IPS-NIHi7 (cell line): Measurements from ENCODE around the gene FAM174C.
"Not testable (repeated sequence)": the region's sequence is repeated elsewhere in the genome, so short reads cannot be mapped to it uniquely, and the experiment has no call there.

Source experiments
- DNase-seq: peaks from one replicate; pipeline ENCODE4 v3.0.0; 2012; ENCODE audit warnings: mixed read lengths; ENCODE audit errors: extremely low spot score

FAM174C gene

DNA sequence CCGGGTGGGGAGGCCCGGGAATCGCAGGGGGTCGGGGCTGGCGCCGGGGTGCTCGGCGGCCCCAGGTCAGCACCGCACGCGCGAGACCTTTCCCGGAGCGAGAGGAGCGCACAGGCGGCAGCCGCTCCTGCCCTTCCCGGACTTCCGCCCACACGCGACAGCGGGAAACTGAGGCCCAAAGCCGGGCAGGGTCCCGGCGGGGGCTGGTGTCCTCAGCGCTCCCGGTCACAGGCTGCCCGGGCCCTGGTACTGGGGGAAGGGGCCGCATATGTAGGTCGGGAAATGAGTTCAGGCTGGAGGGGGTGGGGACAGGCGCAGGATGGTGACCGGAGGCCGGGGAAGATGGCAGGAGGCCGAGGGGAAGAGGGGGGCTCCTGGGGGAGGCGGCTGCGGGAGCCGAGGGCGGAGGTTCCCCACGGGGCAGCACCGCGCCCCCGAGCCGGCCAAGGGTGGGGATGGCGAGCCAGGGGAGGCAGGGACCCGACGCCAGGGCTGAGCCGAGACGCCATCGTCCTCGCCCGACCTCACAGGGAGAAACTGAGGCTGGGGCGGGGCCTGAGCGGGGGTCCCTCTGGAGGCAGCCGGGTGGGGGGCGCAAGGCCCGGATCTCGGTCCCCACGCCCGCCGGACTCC is 38.2 kb upstream of the FAM174C start:
- no peak for DNase-seq

DNA sequence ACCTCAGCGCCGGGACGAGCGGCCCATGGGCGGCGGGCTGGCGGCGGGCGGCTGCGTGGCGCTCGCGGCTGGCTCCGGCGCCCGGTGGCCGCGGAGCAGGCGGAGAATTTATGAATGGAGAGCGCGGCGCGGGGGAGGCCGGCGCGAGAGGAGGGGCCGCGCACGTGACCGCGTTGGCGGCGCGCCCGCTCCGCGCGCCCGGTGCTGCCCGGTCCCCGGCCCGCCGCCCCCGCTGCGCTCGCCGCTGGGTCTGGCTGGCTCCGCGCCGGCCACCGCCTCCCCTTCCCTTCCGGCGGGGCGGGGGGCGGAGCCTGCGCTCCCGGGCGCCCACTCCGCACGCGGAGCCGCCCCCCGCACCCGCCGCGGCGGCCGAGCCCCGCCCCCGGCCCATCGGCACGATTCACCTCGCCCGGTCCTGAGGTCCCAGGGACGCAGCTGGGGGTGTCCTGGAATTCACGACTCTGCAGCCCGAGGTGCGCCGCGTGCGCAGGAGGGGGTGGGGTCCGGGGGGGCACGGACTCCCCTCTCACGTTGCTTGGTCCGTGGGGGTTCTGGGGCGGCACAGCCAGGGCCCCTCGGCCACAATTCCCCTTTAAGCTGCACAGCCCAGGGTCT is 37.5 kb upstream of the FAM174C start, which contains the start of gene CBARP:
Gene CBARP, minus strand, starts transcription at position 252 of the 615 bp plus-strand sequence. CDS start 1,905 bp downstream, outside the sequence.
- peak; percentile 71 for DNase-seq

DNA sequence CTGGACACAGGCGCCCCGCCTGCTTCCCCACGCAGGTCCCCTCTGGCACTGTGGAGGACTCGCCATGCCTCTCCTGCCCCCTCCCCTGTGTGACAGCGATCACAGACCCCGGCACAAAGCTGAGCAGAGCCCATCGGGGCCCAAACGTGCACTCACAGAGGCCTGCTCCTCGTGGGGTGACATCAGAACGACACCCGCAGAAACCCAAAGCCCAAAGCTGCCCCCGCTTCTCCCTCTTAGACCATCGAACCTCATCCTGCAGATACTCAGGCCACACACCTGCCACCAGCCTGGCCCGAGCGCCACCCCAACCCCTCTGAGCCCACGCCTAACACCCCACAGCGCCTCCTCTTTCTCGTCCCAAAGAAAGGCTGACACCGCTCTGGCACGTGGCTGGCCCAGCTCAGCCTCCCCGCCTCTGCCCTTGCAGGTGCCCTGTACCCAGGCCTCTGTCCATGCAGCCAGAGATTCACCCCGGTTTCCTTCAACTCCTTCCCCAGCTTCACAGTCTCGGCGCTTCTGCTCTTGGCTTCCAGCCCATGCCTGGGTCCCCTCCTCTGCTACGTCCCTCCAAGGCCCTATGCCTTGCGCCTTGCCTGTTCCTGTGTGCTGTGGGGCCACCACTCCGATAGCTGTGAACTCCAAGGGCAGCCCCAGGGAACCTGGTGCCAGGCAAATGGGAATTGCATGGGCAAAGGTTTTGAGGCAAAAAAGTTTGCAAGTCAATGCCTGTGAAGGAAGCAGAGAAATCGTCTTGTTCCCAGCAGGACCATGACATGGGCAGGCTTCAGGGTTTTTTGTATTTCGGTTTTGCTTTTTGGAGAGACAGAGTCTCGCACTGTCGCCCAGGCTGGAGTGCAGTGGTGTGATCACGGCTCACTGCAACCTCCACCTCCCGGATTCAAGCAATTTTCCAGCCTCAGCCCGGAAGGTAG is 36.7 kb upstream of the FAM174C start:
- DNase-seq: no peak

DNA sequence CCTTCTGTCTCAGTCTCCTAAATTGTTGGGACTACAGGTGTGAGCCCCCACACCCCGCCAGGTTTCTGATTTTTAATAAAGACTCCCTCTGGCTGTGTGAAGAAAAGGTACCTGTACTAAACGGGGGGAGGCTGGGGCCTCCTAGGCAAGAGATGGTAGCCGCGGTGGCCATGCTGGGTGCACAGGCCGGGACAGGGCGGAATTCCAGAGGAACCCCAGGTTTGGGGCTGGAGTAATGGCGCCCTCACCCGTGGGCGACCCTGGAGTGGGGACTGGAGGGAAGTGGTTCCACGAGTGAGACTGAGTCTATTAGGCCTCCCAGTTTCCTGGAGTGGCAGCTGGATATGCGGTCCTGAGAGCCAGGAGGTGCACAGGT is 35.9 kb upstream of the FAM174C start:
- no peak for DNase-seq

DNA sequence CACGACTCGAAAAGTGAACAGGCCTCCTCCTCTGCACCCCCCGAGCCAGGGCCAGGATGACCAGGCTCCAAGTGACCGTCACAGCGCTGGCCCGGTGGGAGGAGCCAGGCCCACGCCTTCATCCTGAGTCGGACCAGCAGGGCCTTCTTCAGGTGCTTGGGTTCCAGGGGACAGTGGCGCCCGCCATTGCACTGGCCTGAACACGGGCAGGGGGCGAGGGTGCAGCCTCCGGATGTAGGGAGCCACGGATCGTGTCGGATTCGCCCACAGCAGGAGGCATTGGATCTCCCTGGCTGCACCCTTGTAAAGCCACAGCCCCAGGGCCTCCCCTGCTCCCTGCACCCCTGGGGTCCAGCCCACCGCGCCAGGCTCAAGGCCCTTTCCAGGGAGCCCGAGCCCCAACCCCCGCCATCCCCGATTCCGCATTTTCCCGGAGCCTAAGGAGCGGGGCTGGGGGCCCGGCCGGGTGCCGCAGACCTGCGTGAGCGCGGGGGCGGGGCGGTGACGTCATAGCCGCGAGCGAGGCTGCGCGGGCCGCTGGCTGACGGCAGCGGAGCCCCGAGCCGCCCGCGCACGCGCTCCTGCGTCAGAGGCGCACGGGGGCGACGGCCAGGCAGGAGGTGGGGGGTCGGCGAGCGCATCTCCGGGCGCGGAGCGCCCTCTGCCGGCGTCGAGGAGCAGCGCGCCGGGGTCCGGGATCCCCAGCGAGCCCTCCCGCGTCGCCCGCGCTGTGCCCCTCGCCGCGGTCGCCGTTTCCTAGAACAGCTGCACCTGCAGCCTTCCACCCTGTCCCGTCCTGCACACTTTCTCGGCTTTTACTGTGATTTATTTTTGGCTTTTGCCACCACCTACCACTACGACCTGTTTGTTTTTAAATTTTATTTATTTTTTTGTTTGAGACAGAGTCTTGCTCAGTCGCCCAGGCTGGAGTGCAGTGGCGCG is 35.3 kb upstream of the FAM174C start:
- DNase-seq: peak; percentile 96

DNA sequence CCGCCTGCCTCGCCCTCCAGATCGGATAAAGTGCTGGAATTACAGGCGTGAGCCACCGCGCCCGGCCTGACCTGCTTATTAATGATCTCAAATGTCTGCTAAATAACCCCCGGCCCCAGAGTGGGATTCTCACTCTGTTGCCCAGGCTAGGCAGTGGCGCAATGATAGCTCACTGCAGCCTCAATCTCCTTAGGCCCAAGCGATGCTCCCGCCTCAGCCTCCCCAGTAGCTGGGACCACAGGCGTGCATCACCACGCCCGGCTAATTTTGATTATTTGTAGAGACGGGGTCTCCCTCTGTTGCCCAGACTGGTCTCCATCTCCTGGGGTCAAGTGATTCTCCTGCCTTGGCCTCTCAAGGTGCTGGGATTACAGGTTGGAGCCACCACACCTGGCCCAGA is 34.4 kb upstream of the FAM174C start:
- no peak for DNase-seq

DNA sequence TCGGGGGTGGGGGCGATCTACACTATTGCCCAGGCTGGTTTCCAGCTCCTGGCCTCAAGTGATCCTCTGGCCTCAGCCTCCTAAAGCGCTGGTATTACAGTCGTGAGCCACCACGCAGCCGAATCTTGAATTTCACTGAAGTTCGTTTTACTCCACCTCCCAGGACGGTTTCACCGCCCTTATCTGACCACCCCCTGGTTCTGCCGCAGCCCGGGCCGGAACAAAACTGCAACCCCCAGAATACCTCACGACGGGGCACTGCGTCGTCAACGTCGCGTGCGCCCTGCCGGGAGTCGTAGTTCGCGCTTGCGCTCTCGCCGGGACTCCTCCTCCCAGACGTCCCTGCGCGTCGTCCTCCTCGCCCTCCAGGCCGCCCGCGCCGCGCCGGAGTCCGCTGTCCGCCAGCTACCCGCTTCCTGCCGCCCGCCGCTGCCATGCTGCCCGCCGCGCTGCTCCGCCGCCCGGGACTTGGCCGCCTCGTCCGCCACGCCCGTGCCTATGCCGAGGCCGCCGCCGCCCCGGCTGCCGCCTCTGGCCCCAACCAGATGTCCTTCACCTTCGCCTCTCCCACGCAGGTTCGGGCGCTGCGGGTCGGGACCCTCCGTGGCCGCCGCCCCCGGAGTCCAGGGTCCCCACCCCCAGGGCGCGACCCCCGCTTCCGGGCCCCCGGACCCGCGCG is 33.8 kb upstream of the FAM174C start, which contains the start of gene ATP5F1D:
Gene ATP5F1D, plus strand, starts transcription at position 335 of the 679 bp plus-strand sequence. Its CDS starts 100 bp downstream, at position 435.
- DNase-seq: peak; percentile 86

DNA sequence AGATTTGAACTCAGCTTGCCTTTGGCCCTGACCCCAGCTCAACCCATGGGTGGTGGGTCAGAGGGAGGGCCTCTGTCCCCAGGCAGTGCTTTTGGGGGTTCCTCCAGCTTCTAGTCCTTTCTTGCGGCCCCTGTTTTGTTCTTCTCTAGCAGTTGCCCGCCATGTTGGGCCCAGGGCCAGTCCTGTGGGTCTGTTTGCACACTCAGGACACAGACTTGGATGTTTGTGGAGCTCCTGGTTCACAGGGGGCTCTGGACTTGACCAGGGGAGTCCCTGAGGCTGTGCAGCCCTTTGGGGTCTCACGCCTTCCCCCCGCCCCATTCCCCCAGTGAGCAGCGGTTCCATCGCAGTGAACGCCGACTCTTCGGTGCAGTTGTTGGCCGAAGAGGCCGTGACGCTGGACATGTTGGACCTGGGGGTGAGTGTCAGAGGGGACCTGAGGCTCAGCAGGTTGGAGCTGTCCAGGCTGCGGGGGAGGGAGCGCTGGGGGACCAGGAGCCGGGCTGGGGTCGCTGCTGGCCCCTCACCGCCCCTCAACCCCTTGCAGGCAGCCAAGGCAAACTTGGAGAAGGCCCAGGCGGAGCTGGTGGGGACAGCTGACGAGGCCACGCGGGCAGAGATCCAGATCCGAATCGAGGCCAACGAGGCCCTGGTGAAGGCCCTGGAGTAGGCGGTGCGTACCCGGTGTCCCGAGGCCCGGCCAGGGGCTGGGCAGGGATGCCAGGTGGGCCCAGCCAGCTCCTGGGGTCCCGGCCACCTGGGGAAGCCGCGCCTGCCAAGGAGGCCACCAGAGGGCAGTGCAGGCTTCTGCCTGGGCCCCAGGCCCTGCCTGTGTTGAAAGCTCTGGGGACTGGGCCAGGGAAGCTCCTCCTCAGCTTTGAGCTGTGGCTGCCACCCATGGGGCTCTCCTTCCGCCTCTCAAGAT is 31.3 kb upstream of the FAM174C start:
- peak; percentile 84 for DNase-seq

DNA sequence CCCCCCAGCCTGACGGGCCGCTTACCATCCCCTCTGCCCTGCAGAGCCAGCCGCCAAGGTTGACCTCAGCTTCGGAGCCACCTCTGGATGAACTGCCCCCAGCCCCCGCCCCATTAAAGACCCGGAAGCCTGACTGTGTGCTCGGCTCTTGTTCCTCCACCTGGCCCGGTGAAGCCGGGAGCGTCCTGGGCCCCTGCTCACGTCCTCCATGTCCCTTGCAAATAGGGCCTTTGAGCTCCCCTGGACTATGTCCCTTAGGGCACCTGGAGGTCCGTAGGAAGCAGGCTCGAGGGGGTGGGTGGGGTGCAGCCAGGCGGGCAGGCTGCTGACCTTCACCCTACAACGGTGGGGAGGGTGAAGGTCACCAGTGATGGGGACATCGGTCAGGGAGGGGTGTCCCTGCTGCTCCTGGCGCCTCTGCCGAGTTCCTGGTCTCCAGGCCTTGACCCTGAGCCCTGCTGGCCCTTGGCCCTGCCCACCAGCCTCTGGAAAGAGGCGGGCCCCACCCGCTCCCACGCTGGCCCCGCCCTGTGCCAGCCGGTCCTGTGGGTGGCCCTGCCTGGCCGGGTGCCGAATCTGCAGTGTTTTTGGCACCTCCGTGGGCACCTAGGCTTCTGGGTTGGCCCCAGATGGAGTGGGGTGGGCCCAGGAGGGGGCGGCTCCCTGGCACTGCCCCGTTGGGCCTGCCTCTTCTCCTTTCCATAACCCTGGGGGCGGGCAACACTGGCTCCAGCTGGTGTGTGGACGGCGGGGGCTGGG is 30.5 kb upstream of the FAM174C start:
- no peak for DNase-seq

DNA sequence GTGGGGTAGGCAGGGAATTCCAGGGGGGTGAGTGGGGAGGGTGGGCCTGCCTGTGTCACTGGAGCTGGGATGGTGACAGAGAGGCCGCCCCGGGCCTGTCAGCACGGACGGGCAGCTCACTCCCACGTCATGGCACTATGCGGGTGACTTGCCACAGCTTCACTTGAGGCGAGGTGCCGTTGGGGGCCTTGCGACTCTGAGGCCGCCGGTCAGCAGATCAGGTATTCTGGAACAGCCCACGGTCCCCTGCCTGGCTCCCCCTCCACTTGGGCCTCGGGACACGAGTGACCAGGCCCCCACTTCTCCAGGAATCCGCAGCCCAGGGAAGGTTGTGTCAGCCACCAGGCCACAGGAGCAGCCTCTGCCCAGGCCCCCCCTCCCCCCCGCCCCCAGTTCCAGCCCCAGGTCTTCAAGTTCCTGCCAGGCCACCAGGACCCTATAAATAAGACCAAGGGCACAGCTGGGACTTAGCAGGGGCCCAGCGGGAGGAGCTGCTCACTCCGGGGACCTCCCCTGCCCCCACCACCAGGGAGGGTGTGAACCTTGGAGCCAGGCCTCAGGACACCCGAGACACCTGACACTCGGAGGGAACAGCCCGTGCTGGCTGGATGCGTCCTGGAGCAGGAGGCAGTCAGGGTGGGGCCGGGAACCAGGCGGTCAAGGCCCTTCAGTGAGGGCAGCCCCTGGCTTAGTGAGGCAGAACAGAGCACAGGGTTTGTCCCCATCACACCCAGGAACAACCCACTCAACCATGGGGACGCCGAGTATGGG is 29.7 kb upstream of the FAM174C start:
- no peak for DNase-seq

DNA sequence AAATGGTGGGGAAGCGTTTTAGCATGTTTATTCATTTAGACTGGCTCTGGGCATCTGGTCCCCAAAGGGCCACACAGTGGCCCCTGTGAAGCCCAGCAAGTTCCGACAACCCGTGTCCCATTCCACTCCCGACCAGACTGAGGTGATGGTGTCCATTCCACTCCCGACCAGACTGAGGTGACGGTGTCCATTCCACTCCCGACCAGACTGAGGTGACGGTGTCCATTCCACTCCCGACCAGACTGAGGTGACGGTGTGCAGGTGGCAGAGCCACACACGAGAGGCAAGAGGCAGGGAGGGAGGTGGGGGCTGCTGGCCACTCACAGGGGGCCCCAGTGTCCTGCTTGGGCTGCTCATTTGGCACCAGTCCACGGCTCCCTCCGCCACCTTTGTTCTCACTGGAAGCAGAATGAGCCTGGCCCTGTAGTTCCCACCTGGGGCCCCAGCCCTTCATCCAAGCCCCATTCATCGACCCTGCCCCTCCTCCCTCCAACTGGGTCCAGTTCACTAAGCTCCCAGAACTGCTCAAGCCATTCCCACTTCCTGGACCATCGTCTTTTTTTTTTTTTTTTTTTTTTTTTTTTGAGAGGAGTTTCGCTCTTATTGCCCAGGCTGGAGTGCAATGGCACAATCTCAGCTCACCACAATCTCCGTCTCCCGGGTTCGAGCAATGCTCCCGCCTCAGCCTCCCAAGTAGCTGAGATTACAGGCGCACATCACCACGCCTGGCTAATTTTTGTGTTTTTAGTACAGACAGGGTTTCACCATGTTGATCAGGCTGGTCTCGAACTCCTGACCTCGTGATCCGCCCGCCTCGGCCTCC is 28.9 kb upstream of the FAM174C start:
- not testable (repeated sequence) for DNase-seq

DNA sequence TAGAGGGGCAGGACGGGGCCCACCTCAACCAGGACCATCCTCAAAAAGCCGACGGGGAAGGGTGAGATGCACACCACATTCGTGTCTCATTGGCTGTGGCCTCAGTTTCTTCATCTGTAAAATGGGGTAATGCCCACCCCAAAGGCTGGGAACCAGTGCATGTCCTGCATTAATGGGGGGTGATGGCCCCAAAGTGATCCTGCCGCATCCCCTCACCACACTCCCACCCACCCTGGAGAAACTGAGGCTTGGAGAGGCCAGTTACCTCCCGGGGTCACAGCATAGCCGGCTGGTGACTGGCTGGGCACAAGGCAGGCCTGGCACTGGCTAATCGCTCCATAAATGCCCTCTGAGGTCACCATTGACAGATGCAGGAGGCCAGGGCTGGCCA is 27.6 kb upstream of the FAM174C start:
- no peak for DNase-seq

DNA sequence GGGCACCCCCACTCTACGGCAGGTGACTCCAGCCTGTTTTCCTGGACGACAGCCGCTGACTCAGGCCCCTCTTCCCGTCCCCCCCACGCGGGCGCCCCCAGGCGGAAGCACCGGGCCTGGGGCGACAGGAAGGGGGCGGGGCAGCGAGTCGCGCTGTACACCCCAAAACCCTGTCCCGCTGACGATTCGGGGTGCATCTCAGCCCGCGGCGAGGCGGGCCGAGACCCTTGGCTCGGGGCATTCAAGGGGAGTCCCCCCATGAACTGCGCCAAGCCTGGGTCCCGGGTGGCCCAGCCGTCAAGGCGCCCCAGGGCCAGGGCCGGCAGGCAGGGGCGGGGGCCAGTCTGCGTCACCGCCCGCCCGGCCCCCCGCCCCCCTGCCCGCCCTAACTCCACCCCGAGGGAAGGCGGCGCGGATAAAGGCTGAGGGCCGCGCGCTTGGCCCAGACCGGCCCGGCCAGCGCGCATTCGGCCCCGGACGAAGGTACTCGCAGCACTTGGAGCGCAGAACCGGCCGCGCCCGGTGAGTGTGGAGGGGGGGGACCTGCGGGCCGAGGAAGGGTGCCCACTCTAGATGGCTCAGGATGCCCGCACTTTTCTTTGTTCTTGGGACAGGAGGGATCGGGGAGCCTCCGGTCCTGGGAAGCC is 27.1 kb upstream of the FAM174C start, which contains the start of gene MIDN:
Gene MIDN, plus strand, starts transcription at position 445 of the 647 bp plus-strand sequence. CDS start 1,714 bp downstream, outside the sequence.
- peak; percentile 63 for DNase-seq

DNA sequence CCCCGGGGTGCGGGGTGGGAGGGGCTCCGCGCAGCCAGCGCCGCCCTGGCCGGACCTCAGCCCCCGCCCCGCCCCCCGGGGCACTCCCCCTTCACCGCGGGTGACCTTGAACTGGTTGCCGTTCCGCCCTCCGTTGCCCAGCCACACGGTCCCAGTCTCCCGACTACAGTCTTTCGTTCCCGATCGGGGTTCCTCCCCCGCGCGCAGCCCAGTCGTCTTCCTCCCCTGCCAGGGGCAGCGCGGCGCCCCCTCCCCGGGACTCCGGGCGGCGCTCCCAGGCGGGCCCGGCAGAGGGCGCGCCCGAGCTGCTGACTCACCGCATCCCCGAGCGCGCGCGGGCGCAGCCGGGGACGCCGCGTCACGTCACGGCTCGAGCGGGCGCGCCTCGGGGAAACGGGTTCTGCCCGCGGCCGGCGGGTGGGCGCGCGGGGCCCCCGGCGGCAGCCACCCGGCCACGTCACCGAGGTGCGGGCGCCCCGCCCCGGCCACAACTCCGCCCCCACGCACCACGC is 26.5 kb upstream of the FAM174C start:
- peak; percentile 43 for DNase-seq

DNA sequence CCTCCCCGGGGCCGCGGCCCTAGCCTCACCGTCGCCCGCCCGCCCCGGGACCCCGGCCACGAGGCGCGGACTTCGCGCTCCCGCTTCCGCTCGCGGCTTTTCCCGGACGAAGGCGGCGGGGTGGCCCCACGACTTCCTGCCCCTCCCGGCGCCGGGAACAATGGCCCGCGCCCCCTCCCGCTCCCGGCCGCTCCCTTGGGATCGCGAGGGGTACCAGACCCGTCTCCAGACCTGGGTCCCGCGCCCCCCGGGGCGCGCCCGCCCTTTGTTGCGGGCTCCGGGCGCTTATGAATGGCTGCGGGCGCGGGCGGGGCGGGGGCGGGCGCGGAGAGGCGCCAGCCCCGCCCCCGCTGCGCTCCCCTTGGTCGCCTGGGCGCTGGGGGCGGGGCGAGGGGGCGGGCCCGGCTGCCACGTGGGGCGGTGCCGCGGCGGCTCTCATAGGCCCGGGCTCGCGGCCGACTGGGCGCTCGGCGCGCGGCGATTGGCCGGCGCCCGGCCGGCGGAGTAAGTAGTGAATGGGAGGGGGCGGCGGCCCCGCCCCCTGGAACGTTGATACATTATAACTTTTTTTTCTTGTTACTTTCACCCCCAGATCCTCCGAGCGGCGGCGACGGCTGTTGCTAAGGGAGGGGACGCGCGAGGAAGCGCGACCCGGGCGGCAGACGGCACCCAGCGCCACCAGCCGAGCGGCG is 25.9 kb upstream of the FAM174C start:
- peak; percentile 83 for DNase-seq

DNA sequence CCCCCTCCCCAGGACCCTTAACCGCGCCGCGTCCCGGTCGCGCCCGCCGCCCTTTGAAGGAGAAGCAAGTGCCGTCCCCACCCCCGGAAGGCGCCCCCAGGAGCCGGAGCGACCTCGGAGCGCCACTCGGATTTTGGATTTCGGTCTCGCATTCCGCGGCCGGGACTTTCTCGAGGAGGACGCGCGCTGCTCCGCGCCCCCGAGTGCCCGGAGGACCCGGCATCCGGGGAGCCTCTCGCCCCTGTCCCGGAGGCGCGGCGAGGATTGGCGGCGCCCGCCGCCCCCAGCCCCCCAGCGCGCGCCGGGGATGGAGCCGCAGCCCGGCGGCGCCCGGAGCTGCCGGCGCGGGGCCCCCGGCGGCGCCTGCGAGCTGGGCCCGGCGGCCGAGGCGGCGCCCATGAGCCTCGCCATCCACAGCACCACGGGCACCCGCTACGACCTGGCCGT is 25.3 kb upstream of the FAM174C start:
- DNase-seq: no peak
